ENCODE results near the gene GPX4. TPM values are rescaled to one million over a fixed set of nuclear protein-coding genes. Genes with fewer than 3 reads are reported as not detected.
"Not testable (repeated sequence)": the region's sequence is repeated elsewhere in the genome, so short reads cannot be mapped to it uniquely, and the experiment has no call there.

The GPX4 gene
- total RNA-seq, 2 donors from 2014 or later, result 154 to 316 TPM

GRCh38 chr19:1126984-1127760 lies 23.4 kb downstream of the GPX4 start:
- Mint-ChIP-seq H3K9me3 (no peaks in the 10 kb centered on the region), H3K27ac (peak overlapping the region; percentile 44 to 70), H3K36me3 (peaks cover 8 to 25% of the 10 kb centered on the region in 2 donors)
- ATAC-seq (no peak), DNase-seq (ENCODE audit: low spot score in 2 of 2) (no peak)

DNA sequence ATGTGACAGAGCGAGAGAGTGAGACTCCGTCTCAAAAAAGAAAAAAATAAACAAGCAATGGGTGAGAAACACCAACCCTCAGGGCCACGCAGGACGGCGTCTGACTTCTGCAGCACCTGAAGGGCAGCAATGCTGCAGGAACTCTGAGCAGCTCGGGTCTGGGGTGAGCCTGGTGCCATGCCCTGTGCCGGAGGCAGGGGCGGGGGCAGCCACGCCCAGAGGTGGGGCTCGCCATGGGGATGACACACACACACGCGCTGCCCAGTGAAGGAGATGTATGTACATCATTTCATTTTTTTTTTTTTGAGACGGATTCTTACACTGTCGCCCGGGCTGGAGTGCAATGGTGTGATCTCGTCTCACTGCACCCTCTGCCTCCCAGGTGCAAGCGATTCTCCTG lies 24.3 kb downstream of the GPX4 start:
- Mint-ChIP-seq H3K27ac (peak overlapping the region; percentile 44 to 70), H3K36me3 (peaks cover 8 to 25% of the 10 kb centered on the region in 2 donors), H3K9me3 (no peaks in the 10 kb centered on the region)
- ATAC-seq (no peak), DNase-seq (ENCODE audit: low spot score in 2 of 2) (no peak)

DNA sequence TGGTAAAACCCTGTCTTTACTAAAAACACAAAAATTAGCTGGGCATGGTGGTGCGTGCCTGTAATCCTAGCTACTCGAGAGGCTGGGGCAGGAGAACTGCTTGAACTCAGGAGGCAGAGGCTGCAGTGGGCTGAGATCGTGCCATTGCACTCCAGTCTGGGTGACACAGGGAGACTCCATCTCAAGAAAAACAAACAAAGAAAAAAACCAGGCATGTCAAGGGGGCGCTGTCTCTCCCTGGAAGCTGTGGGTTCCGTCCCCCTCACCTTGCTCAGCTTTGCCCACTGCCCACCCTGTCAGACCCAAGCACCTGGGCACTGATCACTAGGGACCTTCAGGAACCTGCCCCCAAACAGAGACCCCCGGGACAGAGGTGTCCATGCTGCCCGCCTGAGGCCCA lies 25.3 kb downstream of the GPX4 start:
- H3K27ac Mint-ChIP-seq, result peak overlapping the region; percentile 82 to 97
- peaks cover 8 to 30% of the 10 kb centered on the region in 2 donors for H3K36me3 Mint-ChIP-seq
- not testable (repeated sequence) for H3K9me3 Mint-ChIP-seq; DNase-seq (ENCODE audit: low spot score in 2 of 2); ATAC-seq

DNA sequence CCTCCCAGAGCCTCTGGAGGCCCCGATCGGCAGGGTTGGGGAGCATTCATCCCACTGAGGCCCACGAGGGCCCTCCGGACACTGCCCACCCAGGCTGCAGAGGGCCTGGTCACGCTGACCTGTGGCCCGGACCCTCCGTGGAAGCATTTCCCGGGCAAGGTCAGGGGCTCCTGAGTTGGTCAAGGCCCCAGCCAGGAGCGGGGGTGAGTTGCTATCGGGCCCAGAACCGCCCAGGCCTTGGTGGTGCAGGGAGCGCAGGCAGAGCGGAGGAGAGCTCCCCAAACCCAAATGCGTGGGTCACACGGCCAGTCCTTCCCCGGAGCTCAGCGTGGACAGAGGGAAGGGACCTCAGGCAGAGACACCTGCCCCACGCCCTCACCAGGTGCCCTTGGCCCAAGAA lies 25.7 kb downstream of the GPX4 start:
- Mint-ChIP-seq H3K9me3 (no peaks in the 10 kb centered on the region), H3K27ac (peak overlapping the region; percentile 87 to 97), H3K36me3 (peaks cover 8 to 30% of the 10 kb centered on the region in 2 donors)
- ATAC-seq, result no peak
- no peak for DNase-seq (ENCODE audit: low spot score in 2 of 2)

DNA sequence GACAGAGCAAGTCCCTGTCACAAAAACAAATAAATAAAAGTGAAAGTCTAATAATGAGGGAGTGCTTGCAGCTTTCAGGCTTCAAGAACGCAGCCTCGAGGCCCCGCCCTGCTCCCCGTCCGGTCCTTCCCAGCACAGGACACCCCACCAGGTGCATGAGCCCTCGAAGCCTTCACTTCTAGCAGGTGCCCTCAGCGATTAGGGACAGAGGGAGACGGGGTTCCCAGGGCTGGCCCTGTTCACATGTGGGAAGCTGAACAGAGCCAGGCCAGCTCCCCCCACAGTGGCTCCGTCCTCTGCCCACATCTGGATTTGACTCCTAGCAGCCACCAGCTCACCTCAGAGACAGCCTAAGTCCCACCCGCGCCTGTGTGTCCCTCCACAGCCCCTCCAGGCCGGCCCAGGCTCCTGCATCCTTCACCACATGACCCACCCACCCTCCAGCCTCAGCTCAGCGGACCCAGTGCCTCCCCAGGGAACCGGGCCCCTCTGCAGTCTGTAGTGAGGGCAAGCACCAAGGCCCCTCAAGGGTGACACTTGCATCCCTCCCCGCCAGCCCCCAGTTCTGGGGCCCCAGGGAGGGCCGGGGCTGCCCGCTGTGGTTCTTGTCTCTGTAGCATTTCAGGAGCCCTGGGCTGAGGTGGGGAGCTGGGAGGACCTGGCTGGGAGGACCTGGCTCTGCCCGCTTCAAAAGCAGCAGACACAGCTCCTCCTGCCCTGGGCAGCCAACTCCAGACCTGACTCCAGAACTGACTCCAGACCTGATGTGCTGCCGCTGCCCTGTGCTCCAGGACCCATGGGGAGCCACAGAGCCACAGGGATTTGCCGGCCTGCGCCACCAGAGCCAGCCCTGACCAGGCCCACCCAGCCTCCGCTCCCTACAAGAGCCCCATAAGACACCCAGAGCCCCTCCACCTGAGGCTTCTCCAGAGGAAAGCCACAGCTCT lies 27.2 kb downstream of the GPX4 start:
- Mint-ChIP-seq H3K27ac (peak overlapping the region; percentile 94 to 97), H3K9me3 (no peaks in the 10 kb centered on the region), H3K36me3 (peaks cover 8 to 30% of the 10 kb centered on the region in 2 donors)
- peak; percentile 3 to 4 for ATAC-seq
- DNase-seq (ENCODE audit: low spot score in 2 of 2), result peak in 1 of 2 donors; percentile 42

GRCh38 chr19:1131718-1132551 lies 28.1 kb downstream of the GPX4 start:
- DNase-seq (ENCODE audit: low spot score in 2 of 2) (peak; percentile 89 to 94), ATAC-seq (peak; percentile 74 to 81)
- Mint-ChIP-seq H3K27ac (peak overlapping the region; percentile 94 to 97), H3K36me3 (peaks cover 8 to 29% of the 10 kb centered on the region in 2 donors), H3K9me3 (no peaks in the 10 kb centered on the region)

DNA sequence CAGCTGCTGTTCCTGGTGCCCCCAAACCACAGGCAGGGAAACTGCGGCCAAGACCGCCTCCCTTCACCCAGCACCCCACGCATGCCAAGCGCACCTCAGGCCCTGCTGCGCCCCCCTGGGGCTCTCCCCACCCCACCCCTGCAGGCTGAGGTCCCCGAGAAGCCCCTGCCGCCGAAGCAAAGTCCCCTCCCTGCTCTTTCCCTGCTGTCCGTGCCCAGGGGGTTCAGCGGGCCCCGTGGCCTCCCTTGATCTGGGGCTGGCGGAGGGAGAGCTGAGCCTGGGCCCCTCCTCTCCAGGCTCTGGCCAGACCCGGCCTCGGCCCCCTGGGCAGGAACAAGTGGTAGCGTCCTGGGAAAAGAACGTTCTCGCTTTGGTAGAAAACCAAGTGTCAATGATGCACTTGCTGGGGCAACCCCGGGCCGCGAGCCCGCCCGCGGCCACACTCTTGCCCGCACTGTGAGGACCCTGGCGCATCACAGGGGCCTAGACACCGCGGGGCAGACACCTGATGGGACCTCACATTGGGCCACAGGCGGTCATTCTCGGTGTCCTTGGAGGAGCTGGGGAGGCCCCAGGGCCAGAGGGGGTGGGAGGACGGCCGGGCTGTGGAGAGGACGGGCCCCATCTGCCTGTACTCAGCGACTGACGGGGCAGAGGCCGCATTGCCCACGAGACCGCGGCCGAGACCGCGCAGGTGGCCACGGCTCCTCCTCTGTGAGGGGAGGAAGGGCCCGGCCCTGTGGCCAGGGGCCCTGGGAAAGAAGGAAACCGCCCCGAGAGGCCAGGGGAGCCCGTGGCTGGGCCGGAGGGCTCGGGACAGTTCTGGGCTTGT lies 29.0 kb downstream of the GPX4 start:
- Mint-ChIP-seq H3K9me3 (no peaks in the 10 kb centered on the region), H3K36me3 (peaks cover 8 to 20% of the 10 kb centered on the region in 2 donors), H3K27ac (peak overlapping the region; percentile 92 to 97)
- DNase-seq (ENCODE audit: low spot score in 2 of 2) (peak; percentile 40 to 88), ATAC-seq (peak; percentile 21 to 52)

DNA sequence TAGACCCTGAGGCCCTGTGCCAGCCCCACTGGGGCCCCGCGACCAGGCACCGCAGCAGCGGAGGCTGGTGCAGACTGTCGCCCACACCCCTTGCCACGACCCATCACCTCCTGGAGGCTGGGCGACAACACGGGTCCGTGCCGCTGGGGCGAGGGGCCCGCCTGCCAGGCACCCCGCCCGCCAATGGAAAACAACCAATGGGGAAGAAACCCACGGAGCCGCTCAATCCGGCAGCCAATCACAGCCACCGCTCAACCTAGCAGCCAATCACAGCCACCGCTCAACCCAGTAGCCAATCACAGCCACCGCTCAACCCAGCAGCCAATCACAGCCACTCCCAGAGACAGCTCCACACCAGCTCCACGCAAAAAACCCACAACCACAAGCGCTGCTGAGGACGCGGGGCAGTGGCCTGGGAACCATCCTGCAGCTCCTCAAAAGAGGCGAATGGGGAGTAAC lies 29.7 kb downstream of the GPX4 start:
- Mint-ChIP-seq H3K36me3 (peaks cover 8 to 17% of the 10 kb centered on the region in 2 donors), H3K9me3 (no peaks in the 10 kb centered on the region), H3K27ac (peak overlapping the region; percentile 92 to 97)
- ATAC-seq (peak; percentile 37 to 48), DNase-seq (ENCODE audit: low spot score in 2 of 2) (peak; percentile 72 to 83)

- Mint-ChIP-seq H3K36me3 (peaks cover 8 to 24% of the 10 kb centered on the region in 2 donors), H3K27ac (peak overlapping the region in 1 of 2 donors; percentile 97), H3K9me3 (no peaks in the 10 kb centered on the region)
- ATAC-seq (no peak), DNase-seq (ENCODE audit: low spot score in 2 of 2) (no peak)
Observed at GRCh38 chr19:1134431-1134830, 30.6 kb downstream of the GPX4 start.

GRCh38 chr19:1135454-1135853 lies 31.7 kb downstream of the GPX4 start:
- DNase-seq (ENCODE audit: low spot score in 2 of 2), result no peak
- Mint-ChIP-seq H3K36me3 (peaks cover 6 to 26% of the 10 kb centered on the region in 2 donors), H3K27ac (peak overlapping the region; percentile 85 to 97), H3K9me3 (no peaks in the 10 kb centered on the region)
- no peak for ATAC-seq

DNA sequence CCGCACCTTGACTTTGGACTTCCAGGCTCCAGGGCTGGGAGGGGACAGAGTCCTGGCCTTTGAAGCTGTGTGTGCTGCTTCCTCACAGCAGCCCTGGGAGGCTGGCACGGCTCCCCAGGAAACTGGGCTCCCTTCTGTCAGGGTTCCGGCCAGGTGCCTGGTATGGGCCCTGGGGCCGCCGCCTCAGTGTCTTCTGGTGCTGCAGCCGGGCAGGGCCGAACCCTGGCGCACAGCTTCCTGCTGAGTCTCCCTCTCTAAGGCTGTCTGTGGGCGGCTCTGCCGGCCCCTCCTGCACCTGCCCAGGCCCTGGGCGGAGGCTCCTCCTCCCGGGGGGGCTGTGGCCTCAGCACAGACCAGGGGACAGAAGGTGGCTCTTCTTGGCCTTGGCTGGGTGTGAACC lies 32.4 kb downstream of the GPX4 start:
- H3K9me3 Mint-ChIP-seq, result no peaks in the 10 kb centered on the region
- ATAC-seq (no peak), DNase-seq (ENCODE audit: low spot score in 2 of 2) (no peak)
- H3K36me3 Mint-ChIP-seq, result peaks cover 0 to 20% of the 10 kb centered on the region in 2 donors
- peak overlapping the region; percentile 90 to 97 for H3K27ac Mint-ChIP-seq

DNA sequence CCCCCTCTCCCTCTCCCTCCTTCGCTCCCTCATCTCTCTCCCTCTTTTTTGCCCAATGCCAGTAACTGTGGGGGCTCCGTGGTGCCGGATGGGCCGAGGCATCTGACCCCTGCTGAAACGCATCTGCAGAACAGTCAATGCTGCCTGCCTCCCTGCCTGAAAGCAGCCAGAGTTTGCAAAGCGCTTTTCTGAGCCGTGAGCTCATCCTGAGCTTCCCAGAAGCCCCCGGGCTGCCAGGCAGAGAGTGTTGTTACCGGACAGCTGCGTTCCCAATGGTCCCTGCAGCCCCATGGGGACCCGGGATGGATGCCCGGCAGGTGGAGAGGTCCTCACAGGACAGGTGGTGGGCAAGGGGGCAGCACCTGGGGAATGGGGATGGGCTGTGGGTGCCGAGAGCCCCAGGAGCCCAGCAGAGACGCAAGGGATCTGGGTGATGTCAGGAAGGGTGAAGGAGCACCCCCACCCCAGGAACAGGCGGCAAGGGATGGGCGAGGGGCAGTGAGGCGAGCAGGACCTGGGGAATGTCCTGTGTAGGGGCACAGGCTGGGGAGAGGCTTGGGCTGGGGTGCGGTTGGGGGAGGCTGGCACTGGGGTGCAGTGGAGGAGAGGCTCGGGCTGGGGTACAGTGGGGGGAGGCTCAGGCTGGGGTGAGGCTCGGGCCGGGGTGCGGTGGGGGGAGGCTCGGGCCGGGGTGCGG lies 33.0 kb downstream of the GPX4 start:
- Mint-ChIP-seq H3K9me3 (peaks cover 0 to under 1% of the 10 kb centered on the region in 2 donors), H3K27ac (peak overlapping the region; percentile 65 to 97), H3K36me3 (peaks cover 1 to 22% of the 10 kb centered on the region in 2 donors)
- DNase-seq (ENCODE audit: low spot score in 2 of 2) (no peak), ATAC-seq (no peak)

DNA sequence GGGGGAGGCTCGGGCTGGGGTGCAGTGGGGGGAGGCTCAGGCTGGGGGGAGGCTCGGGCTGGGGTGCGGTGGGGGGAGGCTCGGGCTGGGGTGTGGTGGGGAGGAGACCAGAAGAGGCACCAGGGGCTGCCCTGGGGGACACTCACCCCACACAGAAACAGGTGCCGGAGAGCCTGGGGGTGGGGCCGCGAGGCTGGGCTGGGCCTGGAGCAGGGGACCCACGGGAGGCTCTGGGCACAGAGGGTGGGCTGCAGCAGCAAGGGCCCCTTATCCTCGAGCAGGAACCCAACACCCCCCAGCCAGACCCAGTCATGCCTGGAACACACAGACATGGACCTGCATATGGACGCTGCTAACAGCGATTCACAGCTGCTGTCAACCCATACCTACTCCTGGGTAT lies 34.3 kb downstream of the GPX4 start:
- ATAC-seq, result no peak
- H3K27ac Mint-ChIP-seq, result peak overlapping the region in 1 of 2 donors; percentile 63
- no peak for DNase-seq (ENCODE audit: low spot score in 2 of 2)
- H3K36me3 Mint-ChIP-seq, result peaks cover 9 to 32% of the 10 kb centered on the region in 2 donors
- peaks cover 0 to 5% of the 10 kb centered on the region in 2 donors for H3K9me3 Mint-ChIP-seq

GRCh38 chr19:1139126-1139525 lies 35.3 kb downstream of the GPX4 start:
- DNase-seq (ENCODE audit: low spot score in 2 of 2) (no peak), ATAC-seq (no peak)
- Mint-ChIP-seq H3K27ac (peak overlapping the region in 1 of 2 donors; percentile 63), H3K36me3 (peaks cover 16 to 33% of the 10 kb centered on the region in 2 donors), H3K9me3 (peaks cover 0 to 5% of the 10 kb centered on the region in 2 donors)
